ENCODE results near the gene PLEKHG1.

- TF ChIP-seq CTCF (IDR thresholded peaks at IDR 0.05; ENCODE audit: insufficient read depth, low read length, poor library complexity, severe bottlenecking) (no peak), EZH2phosphoT487 (conservative IDR thresholded peaks at IDR 0.05; ENCODE audit: low read length) (no peak)
Observed at GRCh38 chr6:150589852-150590251, 9.8 kb upstream of the PLEKHG1 start.
